Measurements from ENCODE around the gene INO80.
"Not testable (repeated sequence)": the region's sequence is repeated elsewhere in the genome, so short reads cannot be mapped to it uniquely, and the experiment has no call there.

INO80 gene

DNA sequence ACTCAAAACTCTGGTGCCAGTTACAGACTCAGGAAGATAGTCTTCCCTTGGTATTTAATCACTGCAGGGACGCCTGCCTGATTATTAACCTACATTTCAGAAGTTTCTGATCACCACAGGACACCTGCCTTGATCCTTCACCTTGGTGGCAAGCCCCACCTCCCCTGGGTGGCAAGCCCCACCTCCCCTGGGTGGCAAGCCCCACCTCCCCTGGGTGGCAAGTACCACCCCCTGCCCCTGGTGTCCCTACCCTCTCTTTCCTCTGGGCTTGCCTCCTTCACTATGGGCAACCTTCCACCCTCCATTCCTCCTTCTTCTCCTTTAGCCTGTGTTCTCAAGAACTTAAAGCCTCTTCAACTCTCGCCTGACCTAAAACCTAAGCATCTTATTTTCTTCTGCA lies 16.0 kb upstream of the INO80 start:
- H3K4me3 Mint-ChIP-seq; ATAC-seq (replicated peaks); DNase-seq; H3K9me3 Mint-ChIP-seq; H3K36me3 Mint-ChIP-seq (ENCODE audit: insufficient read depth); H3K4me1 Mint-ChIP-seq (ENCODE audit: low read depth in 2 of 2); H3K27ac Mint-ChIP-seq: not testable (repeated sequence)
- peaks cover 15 to 20% of the 10 kb centered on the region in 2 donors for H3K27me3 Mint-ChIP-seq

DNA sequence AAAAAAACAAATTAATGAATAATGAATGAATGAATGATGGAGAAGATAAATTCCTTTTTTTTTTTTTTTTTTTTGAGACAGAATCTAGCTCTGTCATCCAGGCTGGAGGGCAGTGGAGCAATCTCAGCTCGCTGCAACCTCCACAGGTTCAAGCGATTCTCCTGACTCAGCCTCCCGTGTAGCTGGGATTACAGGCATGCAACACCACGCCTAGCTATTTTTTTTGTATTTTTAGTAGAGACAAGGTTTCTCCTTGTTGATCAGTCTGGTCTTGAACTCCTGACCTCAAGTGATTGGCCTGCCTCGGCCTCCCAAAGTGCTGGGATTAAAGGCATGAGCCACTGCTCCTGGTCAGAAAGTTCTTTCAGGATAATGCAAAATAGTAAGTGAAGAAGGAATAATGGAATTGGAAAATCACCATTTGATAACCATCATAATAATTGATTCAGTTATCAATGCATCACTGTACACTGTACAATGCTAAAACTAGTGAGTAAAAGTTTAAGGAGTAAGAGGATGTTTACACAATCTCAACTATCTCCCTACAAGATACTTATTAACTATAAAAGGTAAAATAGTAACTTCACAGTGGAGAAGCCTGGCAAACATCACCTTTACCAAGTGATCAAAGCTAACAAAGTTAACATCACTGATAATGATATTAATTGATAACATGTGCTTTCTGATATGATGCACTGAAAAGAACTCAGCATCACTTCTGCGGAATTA lies 12.3 kb upstream of the INO80 start:
- Mint-ChIP-seq H3K27me3 (peaks cover 15 to 42% of the 10 kb centered on the region in 2 donors), H3K4me3 (no peak overlapping the region), H3K27ac (no peak overlapping the region), H3K4me1 (ENCODE audit: low read depth in 2 of 2) (peaks cover 0 to 5% of the 10 kb centered on the region in 2 donors), H3K36me3 (ENCODE audit: insufficient read depth) (no peaks in the 10 kb centered on the region), H3K9me3 (no peaks in the 10 kb centered on the region)
- no peak for ATAC-seq (replicated peaks)
- no peak for DNase-seq

DNA sequence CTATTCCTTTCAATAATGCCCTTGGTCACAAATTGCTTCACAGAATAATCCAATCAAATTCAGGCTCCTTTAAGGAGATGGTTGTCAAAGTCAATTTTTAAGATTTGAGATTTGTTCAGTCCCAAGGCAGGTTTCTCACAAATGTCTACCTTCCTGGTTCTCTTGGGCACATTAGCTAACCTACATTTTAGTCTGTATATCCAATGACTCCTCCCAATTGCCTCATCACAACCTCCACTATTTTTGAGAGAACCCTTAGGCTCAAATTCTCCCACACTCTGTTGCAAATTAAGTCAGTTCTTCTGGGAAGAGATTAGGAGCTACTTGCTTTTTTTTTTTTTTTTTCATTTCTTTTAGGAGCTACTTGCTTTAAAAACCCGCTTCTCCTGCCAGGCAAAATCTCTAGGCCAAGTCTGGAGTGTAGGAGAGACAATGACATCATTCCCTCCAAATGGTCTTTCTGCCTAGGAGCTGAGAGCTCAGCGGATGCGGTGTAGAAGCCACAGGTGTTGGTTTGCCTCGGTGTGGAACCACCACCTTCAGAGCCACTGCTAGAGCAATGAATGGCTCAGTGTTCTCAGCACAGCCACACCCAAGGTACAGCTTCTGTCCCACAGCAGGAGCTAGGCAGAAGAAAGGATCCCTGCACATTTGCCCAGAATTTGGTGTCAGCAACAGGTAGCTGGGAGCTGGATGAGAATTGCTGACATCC lies 10.0 kb upstream of the INO80 start:
- peaks cover 0 to 23% of the 10 kb centered on the region in 2 donors for H3K27me3 Mint-ChIP-seq
- H3K36me3 Mint-ChIP-seq (ENCODE audit: insufficient read depth) = no peaks in the 10 kb centered on the region

DNA sequence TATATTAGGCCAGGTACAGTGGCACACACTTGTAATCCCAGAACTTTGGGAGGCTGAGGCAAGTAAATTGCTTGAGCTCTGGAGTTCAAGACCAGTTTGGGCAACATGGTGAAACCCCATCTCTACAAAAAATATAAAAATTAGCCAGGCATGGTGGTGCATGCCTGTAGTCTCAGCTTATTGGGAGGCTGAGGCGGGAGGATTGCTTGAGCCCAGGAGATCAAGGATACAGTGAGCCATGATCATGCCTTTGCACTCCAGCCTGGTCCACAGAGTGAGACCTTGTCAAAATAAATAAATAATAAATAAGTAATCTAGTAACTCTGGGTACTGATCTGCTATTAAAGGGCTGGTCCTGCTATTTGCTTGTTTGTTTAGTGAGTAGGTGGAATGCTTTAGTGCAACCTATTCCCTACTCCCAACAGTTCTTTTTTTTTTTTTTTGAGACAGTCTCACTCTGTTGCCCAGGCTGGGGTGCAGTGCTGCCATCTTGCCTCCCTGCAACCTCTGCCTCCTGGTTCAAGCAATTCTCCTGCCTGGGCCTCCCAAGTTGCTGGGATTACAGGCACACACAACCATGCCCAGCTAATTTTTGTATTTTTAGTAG lies 9.1 kb upstream of the INO80 start:
- ATAC-seq (replicated peaks) (no peak), DNase-seq (no peak)
- Mint-ChIP-seq H3K9me3 (no peaks in the 10 kb centered on the region), H3K4me3 (no peak overlapping the region), H3K36me3 (ENCODE audit: insufficient read depth) (no peaks in the 10 kb centered on the region), H3K27me3 (peaks cover 0 to 23% of the 10 kb centered on the region in 2 donors), H3K27ac (no peak overlapping the region), H3K4me1 (ENCODE audit: low read depth in 2 of 2) (peaks cover 0 to 5% of the 10 kb centered on the region in 2 donors)

More for the DNA sequence above, 10.0 kb upstream of the INO80 start:
- Mint-ChIP-seq H3K27ac (peak overlapping the region in 1 of 2 donors; percentile 55), H3K4me3 (no peak overlapping the region), H3K9me3 (no peaks in the 10 kb centered on the region), H3K4me1 (ENCODE audit: low read depth in 2 of 2) (peaks cover 0 to 5% of the 10 kb centered on the region in 2 donors)
- DNase-seq = no peak
- peak; percentile 44 for ATAC-seq (replicated peaks)

DNA sequence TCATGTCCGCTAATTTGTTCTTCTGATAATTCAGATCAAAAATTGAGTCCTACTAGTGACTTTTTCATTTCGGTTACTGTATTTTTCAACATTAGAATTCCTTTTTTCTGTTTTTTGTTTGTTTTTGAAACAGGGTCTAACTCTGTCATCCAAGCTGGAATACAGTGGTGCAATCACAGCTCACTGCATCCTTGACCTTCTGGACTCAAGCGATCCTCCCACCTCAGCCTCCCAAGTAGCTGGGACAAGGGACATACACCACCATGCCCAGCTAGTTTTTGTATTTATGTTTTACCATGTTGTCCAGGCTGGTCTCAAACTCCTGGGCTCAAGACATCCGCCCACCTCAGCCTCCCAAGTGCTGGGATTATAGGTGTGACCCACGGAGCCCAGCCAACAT lies 8.0 kb upstream of the INO80 start:
- H3K4me1 Mint-ChIP-seq (ENCODE audit: low read depth in 2 of 2) = peaks cover 0 to 5% of the 10 kb centered on the region in 2 donors
- H3K36me3 Mint-ChIP-seq (ENCODE audit: insufficient read depth) = no peaks in the 10 kb centered on the region
- no peaks in the 10 kb centered on the region for H3K9me3 Mint-ChIP-seq
- H3K4me3 Mint-ChIP-seq = no peak overlapping the region
- H3K27ac Mint-ChIP-seq = no peak overlapping the region
- peaks cover 0 to 23% of the 10 kb centered on the region in 2 donors for H3K27me3 Mint-ChIP-seq
- ATAC-seq (replicated peaks) = no peak
- DNase-seq = no peak

DNA sequence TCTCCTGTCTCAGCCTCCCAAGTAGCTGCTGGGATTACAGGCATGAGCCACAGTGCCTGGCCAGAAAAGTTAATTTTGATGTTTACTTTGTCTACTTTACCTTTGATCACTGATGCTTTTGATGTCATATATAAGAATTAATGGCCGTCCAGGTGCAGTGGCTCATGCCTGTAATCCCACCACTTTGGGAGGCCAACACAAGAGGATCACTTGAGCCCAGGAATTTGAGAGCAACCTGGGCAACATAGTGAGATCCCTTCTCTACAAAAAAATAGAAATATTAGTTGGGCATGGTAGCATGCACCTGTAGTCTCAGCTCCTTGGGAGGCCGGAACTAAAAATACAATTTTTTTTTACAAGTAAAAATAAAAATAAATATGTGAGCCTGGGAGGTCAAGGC lies 6.8 kb upstream of the INO80 start:
- Mint-ChIP-seq H3K9me3 (no peaks in the 10 kb centered on the region), H3K4me3 (no peak overlapping the region), H3K36me3 (ENCODE audit: insufficient read depth) (no peaks in the 10 kb centered on the region), H3K27me3 (peaks cover 0 to 23% of the 10 kb centered on the region in 2 donors), H3K27ac (no peak overlapping the region), H3K4me1 (ENCODE audit: low read depth in 2 of 2) (peaks cover 0 to 5% of the 10 kb centered on the region in 2 donors)
- ATAC-seq (replicated peaks) (no peak), DNase-seq (no peak)

DNA sequence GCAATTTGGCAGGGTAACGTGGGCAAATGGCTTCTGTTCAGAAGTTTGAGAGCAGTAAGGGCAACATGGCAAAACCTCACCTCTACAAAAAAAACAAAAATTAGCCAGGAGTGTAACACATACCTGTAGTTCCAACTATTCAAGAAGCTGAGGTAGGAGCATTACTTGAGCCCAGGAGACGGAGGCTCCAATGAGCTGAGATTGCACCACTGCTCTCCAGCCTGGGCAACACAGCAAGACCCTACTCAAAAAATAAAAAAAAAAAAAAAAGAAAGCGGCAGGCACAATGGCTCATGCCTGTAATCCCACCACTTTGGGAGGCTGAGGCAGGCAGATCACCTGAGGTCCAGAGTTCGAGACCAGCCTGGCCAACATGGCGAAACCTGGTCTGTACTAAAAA lies 5.9 kb upstream of the INO80 start:
- Mint-ChIP-seq H3K36me3 (ENCODE audit: insufficient read depth) (no peaks in the 10 kb centered on the region), H3K9me3 (no peaks in the 10 kb centered on the region), H3K4me1 (ENCODE audit: low read depth in 2 of 2) (peaks cover 0 to 5% of the 10 kb centered on the region in 2 donors), H3K27me3 (peaks cover 0 to 23% of the 10 kb centered on the region in 2 donors), H3K4me3 (no peak overlapping the region), H3K27ac (no peak overlapping the region)
- DNase-seq (no peak), ATAC-seq (replicated peaks) (no peak)

DNA sequence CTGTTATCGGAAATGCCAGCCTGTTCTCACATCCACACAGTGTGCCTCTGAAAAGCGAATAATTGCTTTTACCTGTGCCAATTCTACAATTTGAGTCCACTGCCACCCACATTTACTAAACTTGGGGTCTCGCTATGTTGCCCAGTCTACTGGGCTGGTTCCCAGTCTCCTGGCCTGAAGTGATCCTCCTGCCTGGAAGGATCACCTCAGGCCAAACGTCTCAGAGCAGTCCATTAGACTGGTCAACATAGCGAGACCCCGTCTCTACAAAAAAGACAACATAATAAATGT lies 827 bp upstream of the INO80 start:
- Mint-ChIP-seq H3K27me3 (no peaks in the 10 kb centered on the region), H3K4me1 (ENCODE audit: low read depth in 2 of 2) (peaks cover 19 to 28% of the 10 kb centered on the region in 2 donors), H3K27ac (peak overlapping the region; percentile 96 to 100), H3K4me3 (peak overlapping the region; percentile 91 to 96), H3K9me3 (no peaks in the 10 kb centered on the region), H3K36me3 (ENCODE audit: insufficient read depth) (peaks cover 31% of the 10 kb centered on the region)
- ATAC-seq (replicated peaks) (no peak), DNase-seq (no peak)

DNA sequence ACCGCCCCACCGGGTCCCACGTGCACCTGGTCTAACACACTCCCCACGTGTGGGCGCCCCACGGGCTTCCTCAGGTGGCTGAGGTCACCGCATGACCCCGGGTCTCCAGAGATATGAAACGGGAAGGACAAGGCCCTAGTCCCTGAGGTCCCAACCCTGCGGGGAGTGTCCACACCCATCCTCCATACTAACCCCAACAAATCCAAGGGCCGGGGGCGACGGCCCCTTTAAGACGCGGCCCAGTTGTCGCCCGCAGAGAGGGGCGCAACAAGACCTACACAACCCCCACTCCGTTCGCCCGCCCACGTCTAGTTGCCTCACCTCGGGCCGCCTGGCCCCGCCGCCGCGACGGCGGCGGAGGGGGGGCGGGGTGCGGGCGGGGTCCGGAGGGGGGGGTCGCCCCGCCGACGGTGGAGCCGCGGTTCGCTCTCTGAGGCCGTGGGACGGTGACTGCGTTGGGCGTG lies 396 bp downstream of the INO80 start:
- Mint-ChIP-seq H3K27me3 (no peaks in the 10 kb centered on the region), H3K27ac (peak overlapping the region; percentile 96 to 100), H3K4me3 (peak overlapping the region; percentile 91 to 96), H3K9me3 (no peaks in the 10 kb centered on the region), H3K4me1 (ENCODE audit: low read depth in 2 of 2) (peaks cover 19 to 28% of the 10 kb centered on the region in 2 donors), H3K36me3 (ENCODE audit: insufficient read depth) (peaks cover 31% of the 10 kb centered on the region)
- ATAC-seq (replicated peaks) = peak; percentile 66
- peak; percentile 61 to 66 (median 64) for DNase-seq

DNA sequence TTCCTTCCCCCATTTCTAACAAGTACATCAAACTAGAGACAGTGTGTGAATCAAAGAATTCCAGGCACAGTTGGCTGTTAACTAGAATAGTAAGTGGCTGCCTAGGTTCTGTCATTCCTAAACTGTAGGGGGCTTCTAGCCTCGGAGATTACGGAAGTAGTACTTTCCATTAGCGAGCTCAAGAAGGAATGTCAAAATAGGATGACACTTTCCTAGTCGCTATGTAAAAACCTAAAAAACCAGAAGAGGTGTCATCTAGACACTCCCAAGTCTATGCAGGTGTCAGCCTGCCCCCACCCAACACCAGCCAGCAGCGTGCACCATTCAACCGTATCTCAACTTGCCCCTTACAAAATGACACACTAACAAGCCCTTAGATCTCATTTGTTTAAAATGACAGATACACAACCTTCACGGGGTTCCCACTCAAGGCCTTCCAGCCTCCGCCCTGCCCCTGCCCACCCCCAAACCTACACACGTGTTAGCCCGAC lies 874 bp downstream of the INO80 start:
- no peaks in the 10 kb centered on the region for H3K27me3 Mint-ChIP-seq
- peaks cover 19 to 28% of the 10 kb centered on the region in 2 donors for H3K4me1 Mint-ChIP-seq (ENCODE audit: low read depth in 2 of 2)
- H3K36me3 Mint-ChIP-seq (ENCODE audit: insufficient read depth) = peaks cover 31% of the 10 kb centered on the region
- ATAC-seq (replicated peaks) (no peak), DNase-seq (no peak)
- H3K4me3 Mint-ChIP-seq = peak overlapping the region; percentile 91 to 96
- H3K27ac Mint-ChIP-seq = peak overlapping the region; percentile 96 to 100
- no peaks in the 10 kb centered on the region for H3K9me3 Mint-ChIP-seq

DNA sequence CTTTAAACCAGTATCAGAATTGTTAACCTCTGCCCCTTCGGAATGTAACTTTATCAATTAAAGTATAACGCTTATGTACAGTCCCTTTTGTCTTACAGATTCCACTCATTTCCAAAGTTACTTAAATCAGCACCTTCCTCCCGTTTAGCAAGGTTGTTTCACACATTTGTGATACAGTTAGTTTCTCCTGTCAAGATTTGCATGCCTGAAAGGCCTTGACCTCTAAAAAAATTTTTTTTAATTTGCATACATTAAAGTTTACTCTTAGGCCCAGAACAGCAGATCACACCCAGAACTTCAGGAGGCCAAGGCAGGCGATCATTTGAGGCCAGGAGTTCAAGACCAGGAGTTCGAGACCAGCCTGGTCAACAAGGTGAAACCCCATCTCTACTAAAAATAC lies 9.1 kb downstream of the INO80 start:
- H3K9me3 Mint-ChIP-seq = no peaks in the 10 kb centered on the region
- peaks cover 20% of the 10 kb centered on the region for H3K36me3 Mint-ChIP-seq (ENCODE audit: insufficient read depth)
- H3K27me3 Mint-ChIP-seq = no peaks in the 10 kb centered on the region
- ATAC-seq (replicated peaks) (no peak), DNase-seq (no peak)
- H3K4me3 Mint-ChIP-seq = no peak overlapping the region
- no peak overlapping the region for H3K27ac Mint-ChIP-seq
- H3K4me1 Mint-ChIP-seq (ENCODE audit: low read depth in 2 of 2) = peaks cover 14 to 21% of the 10 kb centered on the region in 2 donors

DNA sequence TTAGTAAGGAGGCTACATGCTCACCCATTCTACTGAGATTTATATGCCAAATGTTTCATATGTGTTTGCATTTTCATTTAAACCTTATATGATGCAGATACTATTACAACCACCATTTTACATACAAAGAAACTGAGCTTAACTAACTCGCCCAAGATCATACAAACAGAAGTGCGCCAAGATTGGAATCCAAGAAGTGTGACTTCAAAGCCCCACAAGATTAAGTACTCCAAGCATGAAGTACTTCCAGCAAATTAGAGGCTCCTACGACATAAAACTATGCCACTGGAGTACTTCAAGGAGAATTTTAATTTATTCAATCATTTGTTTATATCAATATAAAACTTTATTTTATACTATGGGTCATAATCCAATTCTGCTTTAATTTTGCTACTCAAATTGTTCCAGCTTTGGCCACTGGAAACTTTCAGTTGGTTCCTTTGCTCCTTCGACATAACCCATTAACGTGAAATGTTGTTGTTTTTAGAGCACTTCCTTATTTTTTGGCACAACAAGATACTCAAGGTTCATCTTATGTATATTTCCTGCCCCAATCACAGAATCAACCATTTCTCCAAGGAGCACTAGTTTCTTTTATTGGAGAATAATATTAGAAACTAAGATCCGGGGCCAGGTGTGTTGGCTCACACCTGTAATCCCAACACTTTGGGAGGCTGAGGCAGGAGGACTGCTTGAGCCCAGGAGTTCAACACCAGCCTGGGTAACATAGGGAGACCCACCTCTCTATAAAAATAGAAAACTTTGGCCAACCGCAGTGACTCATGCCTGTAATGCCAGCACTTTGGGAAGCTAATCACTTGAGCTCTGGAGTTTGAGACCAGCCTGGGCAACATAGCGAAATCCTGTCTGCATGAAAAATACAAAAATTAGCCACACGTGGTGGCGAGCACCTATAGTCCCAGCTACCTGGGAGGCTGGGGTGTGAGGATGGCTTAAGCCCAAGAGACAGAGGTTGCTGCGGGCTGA lies 10.4 kb downstream of the INO80 start:
- Mint-ChIP-seq H3K36me3 (ENCODE audit: insufficient read depth) (peaks cover 24% of the 10 kb centered on the region), H3K4me1 (ENCODE audit: low read depth in 2 of 2) (peaks cover 17 to 27% of the 10 kb centered on the region in 2 donors), H3K4me3 (no peak overlapping the region), H3K27ac (no peak overlapping the region), H3K27me3 (no peaks in the 10 kb centered on the region), H3K9me3 (no peaks in the 10 kb centered on the region)
- no peak for ATAC-seq (replicated peaks)
- no peak for DNase-seq

DNA sequence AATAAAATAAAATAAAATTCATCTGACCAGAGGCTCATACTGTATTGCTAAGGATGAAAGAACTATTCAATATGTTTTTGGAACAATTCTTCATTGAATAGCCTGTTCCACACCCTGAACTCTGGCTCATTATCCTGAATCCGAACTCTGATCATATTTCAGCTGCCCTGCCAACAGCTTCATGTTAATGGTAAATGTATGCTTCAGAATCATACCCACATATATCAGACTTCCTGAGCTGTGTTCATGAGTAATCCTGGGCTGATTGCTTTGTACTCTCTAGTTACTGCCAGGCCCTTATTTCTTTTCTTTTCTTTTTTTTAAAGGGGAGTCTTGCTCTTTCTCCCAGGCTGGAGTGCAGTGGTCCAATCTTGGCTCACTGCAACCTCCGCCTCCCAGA lies 11.8 kb downstream of the INO80 start:
- H3K36me3 Mint-ChIP-seq (ENCODE audit: insufficient read depth) = peaks cover 24% of the 10 kb centered on the region
- H3K27ac Mint-ChIP-seq = no peak overlapping the region
- ATAC-seq (replicated peaks) (no peak), DNase-seq (no peak)
- H3K27me3 Mint-ChIP-seq = no peaks in the 10 kb centered on the region
- H3K4me1 Mint-ChIP-seq (ENCODE audit: low read depth in 2 of 2) = peaks cover 16 to 30% of the 10 kb centered on the region in 2 donors
- no peaks in the 10 kb centered on the region for H3K9me3 Mint-ChIP-seq
- H3K4me3 Mint-ChIP-seq = no peak overlapping the region

Data from effector memory CD8-positive, alpha-beta T cell (primary cell).